Measurements from ENCODE around the gene HCFC2.

HCFC2 gene

DNA sequence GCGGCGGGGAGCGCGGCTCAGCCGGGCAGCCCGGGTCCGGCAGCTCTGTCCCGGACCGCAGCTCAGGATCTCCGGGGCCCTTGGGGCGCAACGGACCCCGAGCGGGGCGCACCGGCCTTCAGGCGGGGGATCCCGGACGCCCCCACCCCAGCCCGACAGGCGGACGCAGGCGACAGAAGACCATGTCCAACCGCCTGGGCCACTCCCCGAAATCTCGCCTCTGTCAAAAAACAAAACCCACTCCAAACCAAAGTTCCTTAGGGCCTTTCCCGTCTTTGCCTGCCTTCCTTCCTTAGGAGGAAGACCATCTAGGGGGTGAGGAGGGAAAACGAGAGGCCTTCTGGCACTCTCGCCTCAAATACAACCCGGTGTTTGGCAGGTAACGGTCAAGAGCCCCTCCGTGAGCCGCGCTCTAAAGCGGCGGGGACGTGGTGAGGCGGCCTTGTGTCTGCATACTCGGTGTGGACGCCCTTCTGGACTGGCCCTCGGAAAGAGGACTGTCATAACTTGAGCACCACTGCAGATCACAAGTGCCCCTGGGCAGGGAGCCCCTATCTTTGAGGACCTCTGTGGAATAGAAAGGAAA is 604 bp downstream of the HCFC2 start:
- Histone ChIP-seq H3K4me1 (ENCODE audit: control insufficient read depth, low read length) (peaks cover 18% of the 10 kb centered on the region), H3K36me3 (ENCODE audit: control insufficient read depth, low read length) (peaks cover 3% of the 10 kb centered on the region), H3K27ac (ENCODE audit: low read depth, low read length) (no peak overlapping the region), H4K20me1 (ENCODE audit: control insufficient read depth, insufficient read depth, low read depth, low read length) (no peaks in the 10 kb centered on the region), H3K27me3 (ENCODE audit: control insufficient read depth, low read length) (peaks cover 16% of the 10 kb centered on the region), H3K79me2 (ENCODE audit: control insufficient read depth, low read length) (peaks cover 14% of the 10 kb centered on the region), H3F3A (ENCODE audit: control insufficient read depth, insufficient read depth) (no peaks in the 10 kb centered on the region), H3K4me3 (ENCODE audit: low read length) (peak overlapping the region; percentile 90), H3K9me2 (replicated peaks; ENCODE audit: control insufficient read depth, low read length) (no peaks in the 10 kb centered on the region), H3K4me2 (ENCODE audit: low read length) (peak overlapping the region; percentile 92), H3K9me3 (ENCODE audit: control insufficient read depth, insufficient read depth, low read length) (no peaks in the 10 kb centered on the region)
- TF ChIP-seq, protein P1, sequence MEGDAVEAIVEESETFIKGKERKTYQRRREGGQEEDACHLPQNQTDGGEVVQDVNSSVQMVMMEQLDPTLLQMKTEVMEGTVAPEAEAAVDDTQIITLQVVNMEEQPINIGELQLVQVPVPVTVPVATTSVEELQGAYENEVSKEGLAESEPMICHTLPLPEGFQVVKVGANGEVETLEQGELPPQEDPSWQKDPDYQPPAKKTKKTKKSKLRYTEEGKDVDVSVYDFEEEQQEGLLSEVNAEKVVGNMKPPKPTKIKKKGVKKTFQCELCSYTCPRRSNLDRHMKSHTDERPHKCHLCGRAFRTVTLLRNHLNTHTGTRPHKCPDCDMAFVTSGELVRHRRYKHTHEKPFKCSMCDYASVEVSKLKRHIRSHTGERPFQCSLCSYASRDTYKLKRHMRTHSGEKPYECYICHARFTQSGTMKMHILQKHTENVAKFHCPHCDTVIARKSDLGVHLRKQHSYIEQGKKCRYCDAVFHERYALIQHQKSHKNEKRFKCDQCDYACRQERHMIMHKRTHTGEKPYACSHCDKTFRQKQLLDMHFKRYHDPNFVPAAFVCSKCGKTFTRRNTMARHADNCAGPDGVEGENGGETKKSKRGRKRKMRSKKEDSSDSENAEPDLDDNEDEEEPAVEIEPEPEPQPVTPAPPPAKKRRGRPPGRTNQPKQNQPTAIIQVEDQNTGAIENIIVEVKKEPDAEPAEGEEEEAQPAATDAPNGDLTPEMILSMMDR (IDR thresholded peaks at IDR 0.05; ENCODE audit: low read depth, low read length, poor library complexity, severe bottlenecking): no peak
- TF ChIP-seq EZH2phosphoT487 (IDR thresholded peaks at IDR 0.05; ENCODE audit: borderline replicate concordance, low read length): no peak

DNA sequence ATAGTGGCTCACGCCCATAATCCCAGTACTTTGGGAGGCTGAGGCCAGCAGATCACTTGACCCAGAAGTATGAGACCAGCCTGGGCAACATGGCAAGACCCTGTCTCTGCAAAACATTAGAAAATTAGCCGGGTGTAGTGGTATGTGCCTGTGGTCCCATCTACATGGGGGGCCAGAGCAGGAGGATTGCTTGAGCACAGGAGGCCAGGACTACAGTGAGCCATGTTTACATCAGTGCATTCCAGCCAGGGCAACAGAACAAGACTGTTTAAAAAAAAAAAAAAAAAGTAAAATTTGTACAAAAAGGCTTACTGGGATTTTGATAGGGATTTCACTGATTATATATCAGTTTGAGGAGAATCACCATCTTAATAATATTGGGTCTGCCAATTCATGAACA is 7.8 kb downstream of the HCFC2 start:
- Histone ChIP-seq H3K4me1 (ENCODE audit: control insufficient read depth, low read length) (no peaks in the 10 kb centered on the region), H4K20me1 (ENCODE audit: control insufficient read depth, insufficient read depth, low read depth, low read length) (no peaks in the 10 kb centered on the region), H3K9me2 (replicated peaks; ENCODE audit: control insufficient read depth, low read length) (no peaks in the 10 kb centered on the region), H3K27me3 (ENCODE audit: control insufficient read depth, low read length) (no peaks in the 10 kb centered on the region), H3K27ac (ENCODE audit: low read depth, low read length) (no peak overlapping the region), H3K9me3 (ENCODE audit: control insufficient read depth, insufficient read depth, low read length) (no peaks in the 10 kb centered on the region), H3K79me2 (ENCODE audit: control insufficient read depth, low read length) (no peaks in the 10 kb centered on the region), H3K4me2 (ENCODE audit: low read length) (no peak overlapping the region), H3K36me3 (ENCODE audit: control insufficient read depth, low read length) (peaks cover 2% of the 10 kb centered on the region; the same call in 1 of the 2 replicates), H3K4me3 (ENCODE audit: low read length) (no peak overlapping the region), H3F3A (ENCODE audit: control insufficient read depth, insufficient read depth) (no peaks in the 10 kb centered on the region)
- TF ChIP-seq EZH2phosphoT487 (IDR thresholded peaks at IDR 0.05; ENCODE audit: borderline replicate concordance, low read length): no peak
- TF ChIP-seq, protein P1 (IDR thresholded peaks at IDR 0.05; ENCODE audit: low read depth, low read length, poor library complexity, severe bottlenecking): no peak

DNA sequence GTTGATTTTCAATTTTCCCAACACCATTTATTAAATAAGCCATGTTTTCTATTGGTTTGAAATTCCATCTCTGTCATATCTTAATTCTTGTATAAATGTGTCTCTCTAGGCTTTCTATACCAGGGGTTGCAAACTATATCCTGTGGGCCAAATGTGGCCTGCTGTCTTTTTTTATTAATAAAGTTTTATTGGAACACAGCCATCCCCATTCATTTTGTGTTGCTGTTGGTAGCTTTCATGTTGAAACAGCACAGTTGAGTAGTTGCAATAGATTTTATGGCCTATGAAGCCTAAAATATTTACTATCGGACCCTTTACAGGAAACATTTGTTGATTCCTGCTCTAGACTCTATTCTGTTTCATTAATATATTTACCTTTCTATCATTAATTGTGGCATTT is 9.4 kb downstream of the HCFC2 start:
- Histone ChIP-seq H3K4me1 (ENCODE audit: control insufficient read depth, low read length) (no peaks in the 10 kb centered on the region), H3K27ac (ENCODE audit: low read depth, low read length) (no peak overlapping the region), H4K20me1 (ENCODE audit: control insufficient read depth, insufficient read depth, low read depth, low read length) (no peaks in the 10 kb centered on the region), H3K36me3 (ENCODE audit: control insufficient read depth, low read length) (no peaks in the 10 kb centered on the region), H3K4me2 (ENCODE audit: low read length) (no peak overlapping the region), H3K4me3 (ENCODE audit: low read length) (no peak overlapping the region), H3F3A (ENCODE audit: control insufficient read depth, insufficient read depth) (no peaks in the 10 kb centered on the region), H3K9me2 (replicated peaks; ENCODE audit: control insufficient read depth, low read length) (no peaks in the 10 kb centered on the region), H3K79me2 (ENCODE audit: control insufficient read depth, low read length) (no peaks in the 10 kb centered on the region), H3K27me3 (ENCODE audit: control insufficient read depth, low read length) (no peaks in the 10 kb centered on the region), H3K9me3 (ENCODE audit: control insufficient read depth, insufficient read depth, low read length) (no peaks in the 10 kb centered on the region)
- TF ChIP-seq, protein P1 (IDR thresholded peaks at IDR 0.05; ENCODE audit: low read depth, low read length, poor library complexity, severe bottlenecking): no peak
- no peak for TF ChIP-seq EZH2phosphoT487 (IDR thresholded peaks at IDR 0.05; ENCODE audit: borderline replicate concordance, low read length)

All from DOHH2 (cell line).